PC-3 (cell line): Measurements from ENCODE around the gene ROR1. TPM values are rescaled to one million over a fixed set of nuclear protein-coding genes. Genes with fewer than 3 reads are reported as not detected.
"Not testable (repeated sequence)": the region's sequence is repeated elsewhere in the genome, so short reads cannot be mapped to it uniquely, and the experiment has no call there.

Experiments
- ATAC-seq: fragments of 200-7000 bp; cut with Tn5 transposase; 2 replicates; pipeline ENCODE4 v1.9.1; 2020; ENCODE audit warnings: mild to moderate bottlenecking, moderate library complexity
- BruUV-seq: library from RNA; stranded (reverse); fragments of 400-500 nt; replicated peaks from 2 replicates; lab custom pipeline; 2021; lab: Mats Ljungman, UMichigan
- CTCF ChIA-PET: fragments of 300-600 bp; sonication (Branson Sonifier 250); formaldehyde crosslinking; loops from one replicate; lab custom pipeline; 2022; ENCODE audit warnings: antibody characterized with exemption; lab: Charles Lee
- POLR2A ChIA-PET: fragments of 300-600 bp; sonication (Branson Sonifier 250); formaldehyde crosslinking; loops from one replicate; lab custom pipeline; 2022; ENCODE audit warnings: antibody characterized with exemption; ENCODE audit not compliant: unreplicated experiment; lab: Charles Lee
- DNase-seq: peaks from one replicate; pipeline ENCODE4 v3.0.0-alpha.2; 2015
- H2AFZ ChIP-seq: fragments of 300-600 bp; sonication (generic); 2 replicates; pipeline ENCODE4 v1.6.0; 2016; ENCODE audit warnings: antibody characterized with exemption, low read length
- H3F3A ChIP-seq: fragments of 300-600 bp; sonication (generic); one replicate; pipeline ENCODE4 v1.6.0; 2017; ENCODE audit warnings: antibody characterized with exemption, low read length, control low read depth, mild to moderate bottlenecking; ENCODE audit not compliant: unreplicated experiment
- H3K27ac ChIP-seq: fragments of 300-600 bp; sonication (generic); 2 replicates; pipeline ENCODE4 v1.5.1; 2016; ENCODE audit warnings: mild to moderate bottlenecking, low read length
- H3K27me3 ChIP-seq: fragments of 300-600 bp; sonication (generic); 2 replicates; pipeline ENCODE4 v1.6.1; 2016; ENCODE audit warnings: low read length, mixed read lengths
- H3K36me3 ChIP-seq: fragments of 300-600 bp; sonication (generic); 2 replicates; pipeline ENCODE4 v1.6.1; 2016; ENCODE audit warnings: low read depth, mixed run types, low read length, mixed read lengths
- H3K4me1 ChIP-seq: fragments of 300-600 bp; sonication (generic); 2 replicates; pipeline ENCODE4 v1.5.1; 2016; ENCODE audit warnings: low read length; ENCODE audit not compliant: insufficient read depth
- H3K4me2 ChIP-seq: fragments of 300-600 bp; sonication (generic); 2 replicates; pipeline ENCODE4 v1.6.0; 2016; ENCODE audit warnings: low read length
- H3K4me3 ChIP-seq: fragments of 300-600 bp; sonication (generic); 2 replicates; pipeline ENCODE4 v1.5.1; 2016; ENCODE audit warnings: mild to moderate bottlenecking, low read length, mixed read lengths
- H3K79me2 ChIP-seq: fragments of 300-600 bp; sonication (generic); 2 replicates; pipeline ENCODE4 v1.6.1; 2017; ENCODE audit warnings: low read length, mixed read lengths
- H3K9ac ChIP-seq: fragments of 300-600 bp; sonication (generic); 2 replicates; pipeline ENCODE4 v1.6.0; 2016; ENCODE audit warnings: mild to moderate bottlenecking, low read length
- H3K9me2 ChIP-seq: fragments of 300-600 bp; sonication (generic); replicated peaks from 2 replicates; pipeline ENCODE4 v1.6.1; 2016; ENCODE audit warnings: mixed run types, low read length, mixed read lengths
- H3K9me3 ChIP-seq: fragments of 300-600 bp; sonication (generic); 2 replicates; pipeline ENCODE4 v1.6.1; 2016; ENCODE audit warnings: low read length, mixed read lengths
- H4K20me1 ChIP-seq: fragments of 300-600 bp; sonication (generic); 2 replicates; pipeline ENCODE4 v1.6.1; 2016; ENCODE audit warnings: low read length, mixed read lengths
- CTCF ChIP-seq: fragments of 300-600 bp; sonication (generic); conservative IDR thresholded peaks from 2 replicates; pipeline ENCODE4 v1.5.1; 2017; ENCODE audit warnings: antibody characterized with exemption, low read depth, mild to moderate bottlenecking, low read length
- EZH2 ChIP-seq: fragments of 300-600 bp; sonication (generic); IDR thresholded peaks from one replicate; pipeline ENCODE4 v1.6.1; 2017; ENCODE audit warnings: antibody characterized with exemption, mild to moderate bottlenecking, low read length; ENCODE audit not compliant: unreplicated experiment
- EZH2phosphoT487 ChIP-seq: fragments of 300-600 bp; sonication (generic); IDR thresholded peaks from 2 replicates; pipeline ENCODE4 v1.6.1; 2018; ENCODE audit warnings: mild to moderate bottlenecking, antibody characterized with exemption, low read length, borderline replicate concordance
- intact Hi-C: fragments of 100-400 bp; cut with micrococcal nuclease; formaldehyde crosslinking; loops from 2 replicates; pipeline ENCODE4 v1.9.0; 2023
- total RNA-seq: library from RNA; depleted of rRNA; stranded (reverse); fragments of >200 nt; gene quantifications from 2 replicates; pipeline ENCODE4 v1.2.3, GENCODE V29; 2014

ROR1 gene
- total RNA-seq, 1 experiment from 2014 or later = 16.5 TPM

GRCh38 chr1:63782982-63783381 lies 9.2 kb downstream of the ROR1 start:
- TF ChIP-seq CTCF (no peak), EZH2phosphoT487 (no peak), EZH2 (no peak)
- intact Hi-C loops = no loop called here
- H3K79me2 ChIP-seq = peaks cover 74% of the 10 kb centered on the region
- no peaks in the 10 kb centered on the region for H3F3A ChIP-seq
- peaks cover 55% of the 10 kb centered on the region for H4K20me1 ChIP-seq
- ATAC-seq (no peak), DNase-seq (no peak)
- no peaks in the 10 kb centered on the region for H3K9me2 ChIP-seq
- no peak overlapping the region for H3K27ac ChIP-seq
- H3K9me3 ChIP-seq = no peaks in the 10 kb centered on the region
- no peaks in the 10 kb centered on the region for H3K4me1 ChIP-seq
- no peak overlapping the region for H2AFZ ChIP-seq
- POLR2A ChIA-PET = no interaction called here
- H3K36me3 ChIP-seq = no peaks in the 10 kb centered on the region
- CTCF ChIA-PET = no interaction called here
- no peak overlapping the region for H3K4me2 ChIP-seq
- H3K27me3 ChIP-seq = no peaks in the 10 kb centered on the region
- H3K4me3 ChIP-seq = no peak overlapping the region
- H3K9ac ChIP-seq = no peak overlapping the region
- BruUV-seq = no TSS peak

GRCh38 chr1:63784083-63784482 lies 10.3 kb downstream of the ROR1 start:
- Histone ChIP-seq H3K27me3 (no peaks in the 10 kb centered on the region), H3K36me3 (no peaks in the 10 kb centered on the region), H3K4me2 (no peak overlapping the region), H3K9me3 (no peaks in the 10 kb centered on the region), H3K9ac (no peak overlapping the region), H2AFZ (no peak overlapping the region), H4K20me1 (peaks cover 47% of the 10 kb centered on the region), H3K4me1 (no peaks in the 10 kb centered on the region), H3K4me3 (no peak overlapping the region), H3K27ac (no peak overlapping the region), H3K9me2 (no peaks in the 10 kb centered on the region), H3F3A (no peaks in the 10 kb centered on the region), H3K79me2 (peaks cover 63% of the 10 kb centered on the region)
- BruUV-seq = no TSS peak
- ChIA-PET CTCF (no interaction called here), POLR2A (no interaction called here)
- TF ChIP-seq CTCF = no peak
- DNase-seq (no peak), ATAC-seq (no peak)
- intact Hi-C loops = no loop called here

GRCh38 chr1:63784489-63785390 lies 10.9 kb downstream of the ROR1 start:
- Histone ChIP-seq H3K4me1 (peaks cover 2% of the 10 kb centered on the region; the same call in 1 of the 2 replicates), H3K4me2 (no peak overlapping the region), H3K9ac (no peak overlapping the region), H3K4me3 (no peak overlapping the region), H4K20me1 (peaks cover 41% of the 10 kb centered on the region), H2AFZ (no peak overlapping the region), H3K79me2 (peaks cover 57% of the 10 kb centered on the region), H3K9me2 (no peaks in the 10 kb centered on the region), H3K27ac (no peak overlapping the region), H3K9me3 (no peaks in the 10 kb centered on the region), H3K36me3 (no peaks in the 10 kb centered on the region), H3K27me3 (no peaks in the 10 kb centered on the region), H3F3A (no peaks in the 10 kb centered on the region)
- BruUV-seq = no TSS peak
- DNase-seq = no peak
- ATAC-seq = no peak
- CTCF ChIA-PET = no interaction called here
- intact Hi-C loops = no loop called here
- POLR2A ChIA-PET = no interaction called here
- TF ChIP-seq EZH2phosphoT487 (no peak), CTCF (no peak), EZH2 (no peak)

GRCh38 chr1:63787270-63787669 lies 13.5 kb downstream of the ROR1 start:
- H3K27me3 ChIP-seq, H3K4me3 ChIP-seq, H3K9me3 ChIP-seq, ATAC-seq, H3K36me3 ChIP-seq, POLR2A ChIA-PET, H3K4me2 ChIP-seq, intact Hi-C loops, DNase-seq, H3K27ac ChIP-seq, H2AFZ ChIP-seq, H3F3A ChIP-seq, CTCF ChIA-PET, H3K9me2 ChIP-seq, BruUV-seq, H3K9ac ChIP-seq: not testable (repeated sequence)
- H4K20me1 ChIP-seq = peaks cover 23% of the 10 kb centered on the region; the same call in 1 of the 2 replicates
- H3K4me1 ChIP-seq = peaks cover 17% of the 10 kb centered on the region; the same call in 1 of the 2 replicates
- H3K79me2 ChIP-seq = peaks cover 37% of the 10 kb centered on the region
